ENCODE data around the gene GABRG3. TPM values are rescaled to one million over a fixed set of nuclear protein-coding genes. Genes with fewer than 3 reads are reported as not detected.

Gene GABRG3
- total and polyA plus RNA-seq, 9 of the 15 experiments (the other 6 are each of a cell fraction or from before 2014, with no cell fraction given), result 4.0 to 15.1 (median 11.2) TPM

DNA sequence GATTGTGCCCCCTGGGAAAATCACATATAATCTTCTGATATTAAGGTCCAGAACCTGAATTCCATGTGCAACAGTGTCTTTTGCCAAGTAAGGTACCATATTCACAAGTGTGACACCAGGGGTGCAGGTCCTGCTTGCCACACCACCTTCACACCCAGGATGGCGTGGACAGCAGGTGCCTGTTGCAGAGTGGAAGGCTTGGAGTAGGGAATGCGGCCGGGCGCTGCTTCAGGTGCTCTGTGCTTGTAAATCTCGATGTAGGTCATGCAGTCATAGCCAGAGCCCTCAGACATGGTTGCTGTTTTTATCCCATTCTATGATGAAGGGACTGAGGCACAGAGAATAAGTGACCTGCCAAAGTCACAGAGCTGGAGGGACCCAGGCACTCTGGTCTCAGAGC, 34.5 kb upstream of the GABRG3 start:
- BruUV-seq (replicated peaks), result no TSS peak
- POLR2A ChIA-PET, result no interaction called here
- Histone ChIP-seq H3K4me3 (no peak overlapping the region), H3K9ac (ENCODE audit: insufficient read depth in 1 of 2, low read depth in 2 of 2, low read length in 2 of 2) (no peak overlapping the region), H3K79me2 (ENCODE audit: control insufficient read depth, insufficient read depth, low read length) (no peaks in the 10 kb centered on the region), H3K36me3 (ENCODE audit: control insufficient read depth, insufficient read depth, low read length) (no peaks in the 10 kb centered on the region), H3K4me1 (replicated peaks in 1 of 2; ENCODE audit: control insufficient read depth in 2 of 2, insufficient read depth in 2 of 2, low read length in 2 of 2) (no peaks in the 10 kb centered on the region), H3K27ac (ENCODE audit: extremely low read depth, low read depth, low read length) (no peak overlapping the region), H3K9me1 (ENCODE audit: control insufficient read depth, insufficient read depth, low read length) (peaks cover 2% of the 10 kb centered on the region), H4K20me1 (replicated peaks; ENCODE audit: control insufficient read depth, insufficient read depth, low read length) (no peaks in the 10 kb centered on the region), H3K9me3 (replicated peaks; ENCODE audit: control insufficient read depth, insufficient read depth, low read depth, low read length) (no peaks in the 10 kb centered on the region), H3K4me2 (ENCODE audit: insufficient read depth, low read length) (no peak overlapping the region), H2AFZ (ENCODE audit: low read depth, low read length) (no peak overlapping the region), H3K27me3 (ENCODE audit: control insufficient read depth in 2 of 2, insufficient read depth in 2 of 2, low read length in 2 of 2) (peaks cover 0 to 11% of the 10 kb centered on the region in 2 experiments; a peak in 1 of 5 replicates)
- in situ Hi-C loops (cut with MboI) (no loop called here), intact Hi-C loops (cut with micrococcal nuclease) (no loop called here)
- 4% methylated on average over 5 of the region's 5 CpGs for WGBS (ENCODE audit: insufficient coverage, low coverage, missing lambda C conversion rate)
- CTCF ChIA-PET (ENCODE audit: low intra/inter-chr PET ratio), result no interaction called here
- ATAC-seq, result no peak
- no peak for TF ChIP-seq ELK3 (CRISPR knock-in tag; IDR thresholded peaks at IDR 0.05)
- TF ChIP-seq RBM17 (IDR thresholded peaks at IDR 0.05; ENCODE audit: borderline replicate concordance, low read depth, low read length), result no peak
- no peak for TF ChIP-seq CBFB (CRISPR knock-in tag; IDR thresholded peaks at IDR 0.05)
- TF ChIP-seq GATAD2A (IDR thresholded peaks at IDR 0.05), result no peak
- TF ChIP-seq ZNF717 (CRISPR knock-in tag; IDR thresholded peaks at IDR 0.05), result no peak
- TF ChIP-seq, protein P1, sequence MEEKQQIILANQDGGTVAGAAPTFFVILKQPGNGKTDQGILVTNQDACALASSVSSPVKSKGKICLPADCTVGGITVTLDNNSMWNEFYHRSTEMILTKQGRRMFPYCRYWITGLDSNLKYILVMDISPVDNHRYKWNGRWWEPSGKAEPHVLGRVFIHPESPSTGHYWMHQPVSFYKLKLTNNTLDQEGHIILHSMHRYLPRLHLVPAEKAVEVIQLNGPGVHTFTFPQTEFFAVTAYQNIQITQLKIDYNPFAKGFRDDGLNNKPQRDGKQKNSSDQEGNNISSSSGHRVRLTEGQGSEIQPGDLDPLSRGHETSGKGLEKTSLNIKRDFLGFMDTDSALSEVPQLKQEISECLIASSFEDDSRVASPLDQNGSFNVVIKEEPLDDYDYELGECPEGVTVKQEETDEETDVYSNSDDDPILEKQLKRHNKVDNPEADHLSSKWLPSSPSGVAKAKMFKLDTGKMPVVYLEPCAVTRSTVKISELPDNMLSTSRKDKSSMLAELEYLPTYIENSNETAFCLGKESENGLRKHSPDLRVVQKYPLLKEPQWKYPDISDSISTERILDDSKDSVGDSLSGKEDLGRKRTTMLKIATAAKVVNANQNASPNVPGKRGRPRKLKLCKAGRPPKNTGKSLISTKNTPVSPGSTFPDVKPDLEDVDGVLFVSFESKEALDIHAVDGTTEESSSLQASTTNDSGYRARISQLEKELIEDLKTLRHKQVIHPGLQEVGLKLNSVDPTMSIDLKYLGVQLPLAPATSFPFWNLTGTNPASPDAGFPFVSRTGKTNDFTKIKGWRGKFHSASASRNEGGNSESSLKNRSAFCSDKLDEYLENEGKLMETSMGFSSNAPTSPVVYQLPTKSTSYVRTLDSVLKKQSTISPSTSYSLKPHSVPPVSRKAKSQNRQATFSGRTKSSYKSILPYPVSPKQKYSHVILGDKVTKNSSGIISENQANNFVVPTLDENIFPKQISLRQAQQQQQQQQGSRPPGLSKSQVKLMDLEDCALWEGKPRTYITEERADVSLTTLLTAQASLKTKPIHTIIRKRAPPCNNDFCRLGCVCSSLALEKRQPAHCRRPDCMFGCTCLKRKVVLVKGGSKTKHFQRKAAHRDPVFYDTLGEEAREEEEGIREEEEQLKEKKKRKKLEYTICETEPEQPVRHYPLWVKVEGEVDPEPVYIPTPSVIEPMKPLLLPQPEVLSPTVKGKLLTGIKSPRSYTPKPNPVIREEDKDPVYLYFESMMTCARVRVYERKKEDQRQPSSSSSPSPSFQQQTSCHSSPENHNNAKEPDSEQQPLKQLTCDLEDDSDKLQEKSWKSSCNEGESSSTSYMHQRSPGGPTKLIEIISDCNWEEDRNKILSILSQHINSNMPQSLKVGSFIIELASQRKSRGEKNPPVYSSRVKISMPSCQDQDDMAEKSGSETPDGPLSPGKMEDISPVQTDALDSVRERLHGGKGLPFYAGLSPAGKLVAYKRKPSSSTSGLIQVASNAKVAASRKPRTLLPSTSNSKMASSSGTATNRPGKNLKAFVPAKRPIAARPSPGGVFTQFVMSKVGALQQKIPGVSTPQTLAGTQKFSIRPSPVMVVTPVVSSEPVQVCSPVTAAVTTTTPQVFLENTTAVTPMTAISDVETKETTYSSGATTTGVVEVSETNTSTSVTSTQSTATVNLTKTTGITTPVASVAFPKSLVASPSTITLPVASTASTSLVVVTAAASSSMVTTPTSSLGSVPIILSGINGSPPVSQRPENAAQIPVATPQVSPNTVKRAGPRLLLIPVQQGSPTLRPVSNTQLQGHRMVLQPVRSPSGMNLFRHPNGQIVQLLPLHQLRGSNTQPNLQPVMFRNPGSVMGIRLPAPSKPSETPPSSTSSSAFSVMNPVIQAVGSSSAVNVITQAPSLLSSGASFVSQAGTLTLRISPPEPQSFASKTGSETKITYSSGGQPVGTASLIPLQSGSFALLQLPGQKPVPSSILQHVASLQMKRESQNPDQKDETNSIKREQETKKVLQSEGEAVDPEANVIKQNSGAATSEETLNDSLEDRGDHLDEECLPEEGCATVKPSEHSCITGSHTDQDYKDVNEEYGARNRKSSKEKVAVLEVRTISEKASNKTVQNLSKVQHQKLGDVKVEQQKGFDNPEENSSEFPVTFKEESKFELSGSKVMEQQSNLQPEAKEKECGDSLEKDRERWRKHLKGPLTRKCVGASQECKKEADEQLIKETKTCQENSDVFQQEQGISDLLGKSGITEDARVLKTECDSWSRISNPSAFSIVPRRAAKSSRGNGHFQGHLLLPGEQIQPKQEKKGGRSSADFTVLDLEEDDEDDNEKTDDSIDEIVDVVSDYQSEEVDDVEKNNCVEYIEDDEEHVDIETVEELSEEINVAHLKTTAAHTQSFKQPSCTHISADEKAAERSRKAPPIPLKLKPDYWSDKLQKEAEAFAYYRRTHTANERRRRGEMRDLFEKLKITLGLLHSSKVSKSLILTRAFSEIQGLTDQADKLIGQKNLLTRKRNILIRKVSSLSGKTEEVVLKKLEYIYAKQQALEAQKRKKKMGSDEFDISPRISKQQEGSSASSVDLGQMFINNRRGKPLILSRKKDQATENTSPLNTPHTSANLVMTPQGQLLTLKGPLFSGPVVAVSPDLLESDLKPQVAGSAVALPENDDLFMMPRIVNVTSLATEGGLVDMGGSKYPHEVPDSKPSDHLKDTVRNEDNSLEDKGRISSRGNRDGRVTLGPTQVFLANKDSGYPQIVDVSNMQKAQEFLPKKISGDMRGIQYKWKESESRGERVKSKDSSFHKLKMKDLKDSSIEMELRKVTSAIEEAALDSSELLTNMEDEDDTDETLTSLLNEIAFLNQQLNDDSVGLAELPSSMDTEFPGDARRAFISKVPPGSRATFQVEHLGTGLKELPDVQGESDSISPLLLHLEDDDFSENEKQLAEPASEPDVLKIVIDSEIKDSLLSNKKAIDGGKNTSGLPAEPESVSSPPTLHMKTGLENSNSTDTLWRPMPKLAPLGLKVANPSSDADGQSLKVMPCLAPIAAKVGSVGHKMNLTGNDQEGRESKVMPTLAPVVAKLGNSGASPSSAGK (IDR thresholded peaks at IDR 0.05), result no peak
- no peak for DNase-seq (ENCODE audit: extremely low read depth in 1 of 4, low spot score in 3 of 4)
- no peak for FAIRE-seq

Data from K562 (cell line).